Pancreas (tissue), 10 donors: ENCODE data around the gene SBF2. TPM values are rescaled to one million over a fixed set of nuclear protein-coding genes. Genes with fewer than 3 reads are reported as not detected.

Experiments
- ATAC-seq, 4 donors: fragments of 200-7000 bp; cut with Tn5 transposase; one replicate each; pipeline versions ENCODE4 v1.8.0 to v1.9.1; 2020; ENCODE audit warnings: mild to moderate bottlenecking in 4 of 4, moderate library complexity in 4 of 4
- DNase-seq, 6 donors: peaks; one replicate each; pipeline ENCODE4 v3.0.0-alpha.2; 2020
- FAIRE-seq: peaks from 2 replicates; lab custom pipeline; 2012; peaks lifted over from hg19 to GRCh38; lab: Jason Lieb, UNC
- H3K27ac ChIP-seq, 4 donors: fragments of 200-600 bp; sonication (generic); 1 replicate in 3 of 4; 2 replicates in 1 of 4; pipeline versions ENCODE4 v1.5.0 to v1.8.0; 2020
- H3K27me3 ChIP-seq, 4 donors: fragments of 200-600 bp; one replicate each; pipeline ENCODE4 v1.8.0; 2021
- H3K36me3 ChIP-seq, 3 donors: fragments of 200-600 bp; sonication (generic) in 1 of 3; one replicate each; pipeline versions ENCODE4 v1.5.0 to v1.8.0; 2020 to 2021
- H3K4me1 ChIP-seq, 3 donors: fragments of 200-600 bp; one replicate each; pipeline ENCODE4 v1.8.0; 2021
- H3K4me3 ChIP-seq, 4 donors: fragments of 200-600 bp; sonication (generic) in 2 of 4; one replicate each; pipeline versions ENCODE4 v1.5.0 to v1.8.0; 2020 to 2021
- H3K9me3 ChIP-seq, 4 donors: fragments of 200-600 bp; one replicate each; pipeline ENCODE4 v1.8.0; 2021
- CTCF ChIP-seq, 4 donors: fragments of 200-600 bp; sonication (generic) in 3 of 4; IDR thresholded peaks; one replicate each; pipeline versions ENCODE4 v1.5.0 to v1.8.0; 2021; ENCODE audit warnings: antibody characterized with exemption in 4 of 4
- whole genome bisulfite sequencing, 2 donors: extraction: QIAGEN DNeasy Blood & Tissue Kit; methylation state at CpG; one replicate each; pipeline ENCODE4 v1.1.7; 2013; 5-methylcytosine and 5-hydroxymethylcytosine counted together
- intact Hi-C, 3 donors: fragments of 100-400 bp; cut with DNase I; formaldehyde crosslinking; loops; one replicate each; pipeline versions ENCODE4 v1.11.1 to v1.14.2; 2022
- polyA plus RNA-seq, 2 donors: library from polyadenylated mRNA; stranded (reverse); fragments of 200-250 nt; gene quantifications; one replicate each; pipeline ENCODE4 v1.2.3, GENCODE V29; 2013
- total RNA-seq, 6 donors: library from RNA; stranded (reverse); fragmentation: NEBNext Ultra II Directional in 4 of 6; extraction: Animal tissue kit (Norgen Biotek cat#: 25700) in 4 of 6; gene quantifications; one replicate each; pipeline versions ENCODE4 v1.2.1 to v1.2.4, GENCODE V29; 2021 to 2023
- donor health status: healthy with polysubstance abuse.
- donor health status: DM: no; HTN: no; CAD: no; lungs with moderate emphysema.
- donor health status: DM: no; HTN: no; CAD: no.
- donor health status: control.
- donor health status: control.
- donor health status: Bipolar disorder and iron deficiency.
- donor health status: DM: yes; HTN: yes; CAD: no.
- donor health status: DM: no; HTN: no; CAD: no.
- donor health status: DM: no; HTN: no; CAD: no.
- donor health status: DM: yes; HTN: yes; CAD: no.

The SBF2 gene
- total and polyA plus RNA-seq, 8 donors, result 4.6 to 21.8 (median 10.3) TPM

GRCh38 chr11:10225553-10225952 lies 68.5 kb downstream of the SBF2 start:
- Histone ChIP-seq H3K9me3 (no peaks in the 10 kb centered on the region), H3K4me1 (no peaks in the 10 kb centered on the region), H3K27me3 (no peaks in the 10 kb centered on the region), H3K36me3 (no peaks in the 10 kb centered on the region), H3K4me3 (no peak overlapping the region), H3K27ac (no peak overlapping the region)
- 38 to 69% methylated on average over 2 of the region's 2 CpGs for WGBS, 2 donors
- FAIRE-seq, result no peak
- DNase-seq, result no peak
- intact Hi-C loops, result no loop called here
- no peak for TF ChIP-seq CTCF (IDR thresholded peaks at IDR 0.05)
- ATAC-seq, result no peak

GRCh38 chr11:10222399-10222798 lies 71.6 kb downstream of the SBF2 start:
- DNase-seq, result no peak
- H3K9me3 ChIP-seq, result no peaks in the 10 kb centered on the region
- intact Hi-C loops, result no loop called here
- H3K4me3 ChIP-seq, result no peak overlapping the region
- WGBS, 2 donors, result 84 to 93% methylated on average over 3 of the region's 3 CpGs
- no peaks in the 10 kb centered on the region for H3K4me1 ChIP-seq
- no peak for TF ChIP-seq CTCF (IDR thresholded peaks at IDR 0.05)
- no peak for ATAC-seq
- H3K36me3 ChIP-seq, result no peaks in the 10 kb centered on the region
- no peak for FAIRE-seq
- no peak overlapping the region for H3K27ac ChIP-seq
- no peaks in the 10 kb centered on the region for H3K27me3 ChIP-seq

- intact Hi-C loops, result no loop called here
- no peak for FAIRE-seq
- Histone ChIP-seq H3K27me3 (no peaks in the 10 kb centered on the region), H3K4me3 (no peak overlapping the region), H3K9me3 (no peaks in the 10 kb centered on the region), H3K27ac (no peak overlapping the region), H3K4me1 (no peaks in the 10 kb centered on the region), H3K36me3 (no peaks in the 10 kb centered on the region)
- ATAC-seq, result no peak
- no peak for DNase-seq
- TF ChIP-seq CTCF (IDR thresholded peaks at IDR 0.05), result no peak
- 93 to 100% methylated on average over 2 of the region's 2 CpGs for WGBS, 2 donors
Measured at GRCh38 chr11:10221342-10221741, 72.7 kb downstream of the SBF2 start.

- FAIRE-seq (no peak), DNase-seq (no peak), ATAC-seq (no peak)
- H3K27ac ChIP-seq, result no peak overlapping the region
- no peaks in the 10 kb centered on the region for H3K27me3 ChIP-seq
- no peaks in the 10 kb centered on the region for H3K9me3 ChIP-seq
- 87 to 90% methylated on average over 3 of the region's 3 CpGs for WGBS, 2 donors
- no peak for TF ChIP-seq CTCF (IDR thresholded peaks at IDR 0.05)
- no peak overlapping the region for H3K4me3 ChIP-seq
- H3K4me1 ChIP-seq, result no peaks in the 10 kb centered on the region
- H3K36me3 ChIP-seq, result no peaks in the 10 kb centered on the region
- intact Hi-C loops, result loop anchor here in 1 of 3 donors (5.0 kb wide), 1 partner anchor 96 kb away; the partner anchor contains the start of gene ADM
Measured at GRCh38 chr11:10211470-10211869, 82.5 kb downstream of the SBF2 start.

GRCh38 chr11:10209326-10209725 lies 84.7 kb downstream of the SBF2 start:
- DNase-seq (no peak), FAIRE-seq (no peak), ATAC-seq (no peak)
- no peak overlapping the region for H3K27ac ChIP-seq
- no peaks in the 10 kb centered on the region for H3K36me3 ChIP-seq
- H3K27me3 ChIP-seq, result no peaks in the 10 kb centered on the region
- H3K4me3 ChIP-seq, result no peak overlapping the region
- no peaks in the 10 kb centered on the region for H3K4me1 ChIP-seq
- intact Hi-C loops, result loop anchor here in 1 of 3 donors (5.0 kb wide), 1 partner anchor 98 kb away; the partner anchor contains the start of gene ADM
- no peaks in the 10 kb centered on the region for H3K9me3 ChIP-seq
- TF ChIP-seq CTCF (IDR thresholded peaks at IDR 0.05), result no peak
- 83 to 85% methylated on average over 4 of the region's 4 CpGs for WGBS, 2 donors
